Thyroid gland (tissue), 4 donors: Measurements from ENCODE around the gene PFDN6.

Experiments
- CTCF ChIP-seq, 6 experiments: fragments of 200-600 bp in 3 of 6; fragments of 450-650 bp in 3 of 6; sonication (generic) in 3 of 6; IDR thresholded peaks; one replicate each; pipeline ENCODE4 v1.5.1; 2016 to 2019; ENCODE audit warnings: antibody characterized with exemption in 6 of 6, mild to moderate bottlenecking in 2 of 6, inconsistent platforms in 1 of 6, moderate library complexity in 1 of 6
- POLR2A ChIP-seq, 2 donors: fragments of 450-650 bp; IDR thresholded peaks; one replicate each; pipeline ENCODE4 v1.6.1; 2017; ENCODE audit warnings: antibody characterized with exemption in 2 of 2, mild to moderate bottlenecking in 2 of 2, moderate library complexity in 1 of 2

- TF ChIP-seq POLR2A (IDR thresholded peaks at IDR 0.05) (no peak), CTCF (IDR thresholded peaks at IDR 0.05) (no peak)
These were observed 25.1 kb downstream of the PFDN6 start for GRCh38 chr6:33314515-33314942.
